ENCODE measurements around the gene KCNH5.

- no peak for TF ChIP-seq CTCF (conservative IDR thresholded peaks at IDR 0.05; ENCODE audit: low read length)
- TF ChIP-seq EZH2phosphoT487 (IDR thresholded peaks at IDR 0.05; ENCODE audit: borderline replicate concordance, low read depth, low read length) = no peak
Observed at GRCh38 chr14:62908506-62908905, 136.8 kb downstream of the KCNH5 start.

Data from OCI-LY7 (cell line).